T-cell (primary cell): ENCODE data around the gene CPT1A. TPM values are rescaled to one million over a fixed set of nuclear protein-coding genes. Genes with fewer than 3 reads are reported as not detected.

ENCODE experiments used
- ATAC-seq, 4 experiments: fragments of 200-7000 bp in 3 of 4; fragments of 150-1000 bp in 1 of 4; cut with Tn5 transposase; replicated peaks in 1 of 4; 1 replicate in 3 of 4; 2 replicates in 1 of 4; pipeline ENCODE4 v1.10.0; 2021; ENCODE audit warnings: moderate library complexity in 3 of 4, mild to moderate bottlenecking in 2 of 4, moderate number of reproducible peaks in 1 of 4
- CTCF ChIA-PET, 2 donors: fragments of 300-600 bp; sonication (Branson Sonifier 250); formaldehyde crosslinking; loops; one replicate each; lab custom pipeline; 2022; ENCODE audit warnings: antibody characterized with exemption in 2 of 2; lab: Charles Lee
- POLR2A ChIA-PET, 2 donors: fragments of 300-600 bp; sonication (Branson Sonifier 250); formaldehyde crosslinking; loops; one replicate each; lab custom pipeline; 2022; ENCODE audit warnings: antibody characterized with exemption in 2 of 2; lab: Charles Lee
- DNase-seq, 35 experiments: peaks; one replicate each; pipeline versions ENCODE4 v3.0.0 to v3.0.0-alpha.2; 2013 to 2023
- H3K27ac ChIP-seq: one replicate; pipeline ENCODE4 v1.5.1; 2013; ENCODE audit warnings: low read length
- H3K27me3 ChIP-seq, 2 experiments: replicated peaks in 1 of 2; 1 replicate in 1 of 2; 2 replicates in 1 of 2; pipeline versions ENCODE4 v1.6.1 to v1.7.0; 2013; ENCODE audit warnings: low read length in 1 of 2, mixed read lengths in 1 of 2; ENCODE audit not compliant: control insufficient read depth in 2 of 2, insufficient read depth in 2 of 2; ENCODE audit errors: extremely low read depth in 1 of 2
- H3K36me3 ChIP-seq, 2 donors: 1 replicate in 1 of 2; 2 replicates in 1 of 2; pipeline versions ENCODE4 v1.6.1 to v1.7.0; 2013; ENCODE audit warnings: low read length in 1 of 2; ENCODE audit not compliant: control insufficient read depth in 2 of 2, insufficient read depth in 1 of 2; ENCODE audit errors: extremely low read depth in 1 of 2
- H3K4me1 ChIP-seq, 2 experiments: 1 replicate in 1 of 2; 2 replicates in 1 of 2; pipeline versions ENCODE4 v1.6.1 to v1.7.0; 2013; ENCODE audit warnings: low read length in 2 of 2, mixed read lengths in 1 of 2; ENCODE audit not compliant: insufficient read depth in 2 of 2, control insufficient read depth in 1 of 2; ENCODE audit errors: extremely low read depth in 1 of 2
- H3K4me3 ChIP-seq, 2 donors: 1 replicate in 1 of 2; 2 replicates in 1 of 2; pipeline versions ENCODE4 v1.5.1 to v1.7.0; 2013; ENCODE audit warnings: mild to moderate bottlenecking in 2 of 2, low read length in 1 of 2, moderate library complexity in 1 of 2; ENCODE audit not compliant: control insufficient read depth in 1 of 2; ENCODE audit errors: extremely low read depth in 1 of 2
- H3K9me3 ChIP-seq: 2 replicates; pipeline ENCODE4 v1.7.0; 2013
- H3K27ac Mint-ChIP-seq, 2 donors: one replicate each; pipeline ENCODE4 v1.8.0; 2020 to 2021; ENCODE audit warnings: mild to moderate bottlenecking in 2 of 2, mixed read lengths in 2 of 2
- H3K27me3 Mint-ChIP-seq, 2 donors: one replicate each; pipeline ENCODE4 v1.8.0; 2021 to 2022; ENCODE audit warnings: mixed read lengths in 2 of 2
- H3K36me3 Mint-ChIP-seq: one replicate; pipeline ENCODE4 v1.8.0; 2021; ENCODE audit warnings: mixed read lengths
- H3K4me1 Mint-ChIP-seq, 3 donors: one replicate each; pipeline ENCODE4 v1.8.0; 2020 to 2022; ENCODE audit warnings: mixed read lengths in 3 of 3, mild to moderate bottlenecking in 1 of 3
- H3K4me3 Mint-ChIP-seq, 3 donors: one replicate each; pipeline ENCODE4 v1.8.0; 2020 to 2022; ENCODE audit warnings: mild to moderate bottlenecking in 3 of 3, mixed read lengths in 3 of 3, moderate library complexity in 3 of 3
- H3K9me3 Mint-ChIP-seq, 3 donors: one replicate each; pipeline ENCODE4 v1.8.0; 2020 to 2022; ENCODE audit warnings: mixed read lengths in 3 of 3
- WGBS: methylation state at CpG from one replicate; pipeline ENCODE4 v1.1.5; 2013; ENCODE audit warnings: missing lambda C conversion rate; ENCODE audit not compliant: insufficient coverage; 5-methylcytosine and 5-hydroxymethylcytosine counted together
- total RNA-seq, 35 experiments: library from RNA in 6 of 35; stranded (reverse) in 6 of 35; fragments of 120-200 nt in 1 of 35; gene quantifications; one replicate each; pipeline versions ENCODE4 v1.2.1 to v1.2.4 and lab custom pipeline; 2013 to 2026

CPT1A gene
- total RNA-seq, 5 donors from 2014 or later (not counting 1 experiment from before 2014, with no cell fraction given), result 21.2 to 44.1 (median 35.9) TPM

DNA sequence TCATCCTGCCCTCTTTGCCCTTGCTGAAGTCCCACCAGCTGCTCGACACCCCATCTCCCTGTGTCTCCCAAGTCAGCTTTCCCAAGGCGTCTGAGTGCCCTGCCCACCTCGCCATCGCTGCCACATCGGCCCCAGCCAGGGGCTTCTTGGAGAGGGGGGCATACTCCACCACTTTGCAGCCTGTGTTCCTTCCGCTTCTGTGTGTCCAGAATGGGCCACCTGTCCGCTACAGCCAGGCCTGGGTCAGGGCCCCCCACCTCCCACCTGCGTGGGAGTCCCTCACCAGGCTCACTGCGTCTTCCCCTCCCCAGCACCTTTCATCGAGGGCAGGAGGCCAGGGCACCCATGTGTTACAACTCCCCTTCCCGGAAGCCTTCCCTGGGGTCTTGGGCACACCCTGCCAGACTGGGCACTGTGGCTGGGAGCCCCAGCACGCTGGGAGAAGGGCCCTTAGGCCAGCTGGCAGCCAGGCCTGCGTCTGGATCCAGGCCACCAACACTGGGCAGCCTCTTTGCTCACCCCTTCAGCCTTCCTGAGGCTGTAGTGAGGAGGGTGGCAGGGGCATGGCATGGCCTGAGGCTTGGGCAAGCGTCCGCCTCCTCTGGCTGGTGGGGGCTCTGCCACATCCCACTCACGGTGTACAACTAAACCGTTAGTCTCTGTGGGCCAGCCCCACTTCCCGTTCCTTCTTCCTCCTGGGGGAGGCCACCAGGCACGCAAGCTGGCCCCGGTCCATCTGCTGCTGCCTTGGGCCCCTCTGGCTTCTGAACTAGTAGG is 13.4 kb downstream of the CPT1A start:
- Mint-ChIP-seq H3K4me3 (peak overlapping the region in 1 of 3 donors; percentile 1), H3K27ac (peak overlapping the region in 1 of 2 donors; percentile 47), H3K36me3 (peaks cover 16% of the 10 kb centered on the region), H3K4me1 (peaks cover 39 to 68% (median 44%) of the 10 kb centered on the region in 3 donors), H3K9me3 (no peaks in the 10 kb centered on the region), H3K27me3 (no peaks in the 10 kb centered on the region)
- H3K4me3 ChIP-seq, result no peak overlapping the region
- no peaks in the 10 kb centered on the region for H3K9me3 ChIP-seq
- no peaks in the 10 kb centered on the region for H3K27me3 ChIP-seq
- ChIA-PET CTCF (no interaction called here), POLR2A (interaction anchor here in 1 of 2 donors (0.6 kb wide), 1 partner anchor 263 kb away, joined by 3 read pairs; no protein-coding TSS in a partner anchor)
- peaks cover 0 to 28% of the 10 kb centered on the region in 2 experiments for H3K4me1 ChIP-seq
- peaks cover 0 to 3% of the 10 kb centered on the region in 2 donors for H3K36me3 ChIP-seq
- WGBS, result 77% methylated on average over 12 of the region's 20 CpGs
- ATAC-seq (no peak), DNase-seq (no peak)
- no peak overlapping the region for H3K27ac ChIP-seq

DNA sequence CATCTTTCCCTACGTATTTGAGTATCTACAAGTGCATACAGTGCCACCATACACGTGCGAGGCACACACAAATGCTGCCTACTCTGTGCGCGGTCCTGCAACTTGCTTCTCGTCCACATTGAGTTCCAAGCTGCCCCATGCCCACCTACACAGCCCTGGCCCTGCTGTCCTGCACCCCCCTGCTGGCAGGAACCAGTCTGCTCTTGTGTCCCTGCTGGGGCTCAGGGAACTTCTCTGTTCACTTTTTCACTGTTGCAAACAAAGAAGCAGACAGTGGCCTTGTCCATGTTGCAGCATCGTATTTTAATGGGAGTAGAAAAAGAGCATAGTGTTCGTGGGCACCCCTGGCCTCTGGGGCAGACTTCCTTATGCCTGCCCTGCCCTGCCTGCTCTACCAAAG is 14.0 kb downstream of the CPT1A start:
- H3K4me3 Mint-ChIP-seq, result no peak overlapping the region
- H3K36me3 Mint-ChIP-seq, result peaks cover 17% of the 10 kb centered on the region
- ChIA-PET CTCF (no interaction called here), POLR2A (interaction anchor here in 1 of 2 donors (0.6 kb wide), 1 partner anchor 264 kb away, joined by 3 read pairs; no protein-coding TSS in a partner anchor)
- H3K27me3 ChIP-seq, result no peaks in the 10 kb centered on the region
- no peaks in the 10 kb centered on the region for H3K9me3 Mint-ChIP-seq
- no peak overlapping the region for H3K27ac Mint-ChIP-seq
- H3K4me3 ChIP-seq, result no peak overlapping the region
- H3K27ac ChIP-seq, result no peak overlapping the region
- no peak for ATAC-seq
- H3K36me3 ChIP-seq, result peaks cover 0 to 3% of the 10 kb centered on the region in 2 donors
- no peaks in the 10 kb centered on the region for H3K27me3 Mint-ChIP-seq
- H3K4me1 Mint-ChIP-seq, result peaks cover 40 to 63% (median 44%) of the 10 kb centered on the region in 3 donors
- 80% methylated on average over 7 of the region's 8 CpGs for WGBS
- peaks cover 0 to 28% of the 10 kb centered on the region in 2 experiments for H3K4me1 ChIP-seq
- no peak for DNase-seq
- no peaks in the 10 kb centered on the region for H3K9me3 ChIP-seq

GRCh38 chr11:68826726-68827125 is 15.0 kb downstream of the CPT1A start:
- CTCF ChIA-PET, result no interaction called here
- Histone ChIP-seq H3K9me3 (no peaks in the 10 kb centered on the region), H3K4me1 (peaks cover 0 to 28% of the 10 kb centered on the region in 2 experiments), H3K4me3 (no peak overlapping the region), H3K27ac (no peak overlapping the region), H3K36me3 (peaks cover 0 to 3% of the 10 kb centered on the region in 2 donors), H3K27me3 (no peaks in the 10 kb centered on the region)
- Mint-ChIP-seq H3K27ac (no peak overlapping the region), H3K36me3 (peaks cover 20% of the 10 kb centered on the region), H3K4me1 (peaks cover 44 to 63% (median 44%) of the 10 kb centered on the region in 3 donors), H3K9me3 (no peaks in the 10 kb centered on the region), H3K4me3 (no peak overlapping the region), H3K27me3 (no peaks in the 10 kb centered on the region)
- WGBS, result 100% methylated on average over 2 of the region's 9 CpGs
- no peak for DNase-seq
- ATAC-seq, result no peak
- POLR2A ChIA-PET, result interaction anchor here in 1 of 2 donors (0.7 kb wide), 1 partner anchor 31 kb away, joined by 4 read pairs; no protein-coding TSS in a partner anchor

- Mint-ChIP-seq H3K36me3 (peaks cover 12% of the 10 kb centered on the region), H3K9me3 (no peaks in the 10 kb centered on the region), H3K27me3 (no peaks in the 10 kb centered on the region), H3K4me1 (peaks cover 39 to 57% (median 44%) of the 10 kb centered on the region in 3 donors), H3K27ac (peak overlapping the region in 1 of 2 donors; percentile 6), H3K4me3 (no peak overlapping the region)
- H3K36me3 ChIP-seq, result peaks cover 0 to under 1% of the 10 kb centered on the region in 2 donors
- no peaks in the 10 kb centered on the region for H3K27me3 ChIP-seq
- no peak overlapping the region for H3K4me3 ChIP-seq
- POLR2A ChIA-PET, result no interaction called here
- H3K4me1 ChIP-seq, result peaks cover 0 to 28% of the 10 kb centered on the region in 2 experiments
- H3K27ac ChIP-seq, result no peak overlapping the region
- no peaks in the 10 kb centered on the region for H3K9me3 ChIP-seq
- DNase-seq (peak in 28 of 35 experiments; percentile 18 to 67 (median 43)), ATAC-seq (peak; percentile 89 to 93 (median 90))
- WGBS, result 18% methylated on average over 7 of the region's 7 CpGs
- CTCF ChIA-PET, result interaction anchor here (1.1 to 1.2 kb wide), 3 partner anchors 15 to 18 kb away, joined by 3 to 4 read pairs (median 3); no protein-coding TSS in a partner anchor
Measured at GRCh38 chr11:68825571-68825970, 16.1 kb downstream of the CPT1A start.

GRCh38 chr11:68822546-68822945 is 19.2 kb downstream of the CPT1A start:
- Histone ChIP-seq H3K4me1 (peaks cover 0 to 26% of the 10 kb centered on the region in 2 experiments), H3K9me3 (no peaks in the 10 kb centered on the region), H3K27ac (no peak overlapping the region), H3K27me3 (no peaks in the 10 kb centered on the region), H3K4me3 (no peak overlapping the region), H3K36me3 (no peaks in the 10 kb centered on the region)
- WGBS, result 100% methylated on average over 2 of the region's 5 CpGs
- CTCF ChIA-PET, result no interaction called here
- Mint-ChIP-seq H3K9me3 (no peaks in the 10 kb centered on the region), H3K36me3 (peaks cover 4% of the 10 kb centered on the region), H3K4me3 (no peak overlapping the region), H3K4me1 (peaks cover 31 to 51% (median 32%) of the 10 kb centered on the region in 3 donors), H3K27ac (no peak overlapping the region), H3K27me3 (no peaks in the 10 kb centered on the region)
- POLR2A ChIA-PET, result no interaction called here
- ATAC-seq, result no peak
- no peak for DNase-seq

- CTCF ChIA-PET, result no interaction called here
- peaks cover 4% of the 10 kb centered on the region for H3K36me3 Mint-ChIP-seq
- Histone ChIP-seq H3K4me1 (peaks cover 0 to 35% of the 10 kb centered on the region in 2 experiments), H3K9me3 (no peaks in the 10 kb centered on the region), H3K27ac (no peak overlapping the region), H3K27me3 (no peaks in the 10 kb centered on the region), H3K36me3 (no peaks in the 10 kb centered on the region), H3K4me3 (no peak overlapping the region)
- POLR2A ChIA-PET, result no interaction called here
- DNase-seq (no peak), ATAC-seq (no peak)
- WGBS, result 60% methylated on average over 2 of the region's 4 CpGs
- no peaks in the 10 kb centered on the region for H3K27me3 Mint-ChIP-seq
- no peak overlapping the region for H3K4me3 Mint-ChIP-seq
- H3K4me1 Mint-ChIP-seq, result peaks cover 34 to 52% (median 35%) of the 10 kb centered on the region in 3 donors
- H3K27ac Mint-ChIP-seq, result no peak overlapping the region
- no peaks in the 10 kb centered on the region for H3K9me3 Mint-ChIP-seq
Measured at GRCh38 chr11:68821670-68822069, 20.0 kb downstream of the CPT1A start.
